ENCODE data around the gene GATA1.

GATA1 gene
- total RNA-seq = 0 to 1.2 (median 0) reads per million in 18 experiments

DNA sequence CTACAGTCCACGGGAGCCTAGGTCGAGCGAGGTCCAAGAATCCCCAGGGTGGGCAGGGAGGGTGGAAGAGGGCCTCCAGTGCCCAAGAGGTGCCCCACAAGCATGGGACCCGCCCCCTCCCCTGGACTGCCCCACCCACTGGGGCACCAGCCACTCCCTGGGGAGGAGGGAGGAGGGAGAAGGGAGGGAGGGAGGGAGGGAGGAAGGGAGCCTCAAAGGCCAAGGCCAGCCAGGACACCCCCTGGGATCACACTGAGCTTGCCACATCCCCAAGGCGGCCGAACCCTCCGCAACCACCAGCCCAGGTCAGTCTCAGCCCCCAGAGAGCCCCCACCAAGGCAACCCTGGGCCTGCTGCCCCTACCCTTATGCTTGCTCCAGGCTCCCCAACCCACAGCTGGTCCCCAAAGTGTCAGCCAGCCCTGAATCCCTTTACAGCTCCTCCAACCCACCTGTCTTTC is at the start of gene GATA1:
GATA1 (plus strand) TSS at position 250 of the 460 bp plus-strand sequence. CDS start 4,520 bp downstream, outside the sequence.
- DNase-seq = no peak

DNA sequence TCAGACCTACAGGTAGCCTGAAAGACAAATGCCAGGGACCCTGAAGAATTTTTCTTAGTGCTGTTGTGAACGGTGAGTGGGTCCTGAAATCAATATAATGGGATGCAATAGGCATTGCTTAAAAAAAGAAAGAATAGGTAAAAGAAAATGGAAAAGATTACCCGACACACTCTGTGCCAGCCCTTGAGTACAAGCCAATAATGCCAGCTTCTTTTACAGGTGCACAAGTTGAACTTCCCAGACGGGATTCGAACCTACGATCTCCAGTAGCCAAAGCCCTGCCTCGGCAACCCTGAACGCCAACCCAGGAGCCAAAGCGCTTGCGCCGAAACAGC is 49.5 kb upstream of the GATA1 start:
- no peak for DNase-seq

DNA sequence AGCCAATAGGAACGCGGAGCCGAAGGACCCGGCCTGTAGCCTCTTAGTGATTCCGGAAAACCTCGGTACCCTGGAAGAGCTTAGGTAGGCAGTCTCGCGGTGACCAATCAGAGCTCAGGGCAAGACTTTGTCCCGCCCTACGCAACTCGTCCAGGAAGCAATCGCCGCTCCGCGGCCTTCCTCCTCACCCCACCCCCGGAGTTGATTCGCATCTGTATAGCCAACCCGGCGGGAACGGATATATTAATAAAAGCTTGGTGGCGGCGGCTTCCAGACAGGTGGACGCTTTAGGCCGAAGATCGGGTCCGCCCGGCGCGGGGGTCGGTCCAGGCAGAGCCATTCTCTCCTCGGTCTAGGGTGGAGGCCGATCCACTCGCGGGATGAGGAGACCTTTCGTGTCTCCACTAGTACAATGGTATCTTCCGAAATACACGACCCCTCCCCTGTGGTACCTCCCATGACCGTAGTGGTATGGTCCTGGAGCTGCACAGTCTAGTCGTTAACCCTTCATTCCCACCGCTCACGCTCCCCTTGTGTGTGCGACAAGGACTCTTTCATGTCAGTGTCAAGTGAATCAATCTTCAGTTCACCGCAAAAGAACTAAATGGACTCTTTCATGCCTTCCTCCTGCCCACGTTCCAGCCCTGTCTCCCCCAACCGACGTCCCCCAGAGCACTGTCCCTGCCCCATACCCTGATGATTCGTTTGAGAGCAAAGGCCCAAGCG is 49.0 kb upstream of the GATA1 start:
- peak; percentile 95 to 96 for DNase-seq

DNA sequence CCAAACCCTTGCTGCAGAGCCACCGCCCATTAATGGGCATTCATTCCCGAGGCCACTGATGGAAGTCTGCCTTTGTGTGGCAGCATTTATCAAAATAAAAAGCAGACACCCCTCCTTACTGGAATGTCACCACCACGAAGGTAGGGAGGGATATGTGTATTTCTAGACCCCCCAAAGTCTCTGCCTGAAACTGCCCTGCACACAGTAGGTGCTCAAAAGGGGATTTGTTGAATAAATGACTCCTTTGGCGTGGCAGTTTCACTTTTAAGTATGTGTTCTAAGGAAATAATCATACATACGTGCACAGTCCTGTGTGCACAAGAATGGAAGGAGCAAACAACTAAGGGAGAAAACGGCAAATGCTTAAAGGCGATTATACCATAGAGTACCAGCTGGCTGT is 48.5 kb upstream of the GATA1 start:
- DNase-seq = no peak

DNA sequence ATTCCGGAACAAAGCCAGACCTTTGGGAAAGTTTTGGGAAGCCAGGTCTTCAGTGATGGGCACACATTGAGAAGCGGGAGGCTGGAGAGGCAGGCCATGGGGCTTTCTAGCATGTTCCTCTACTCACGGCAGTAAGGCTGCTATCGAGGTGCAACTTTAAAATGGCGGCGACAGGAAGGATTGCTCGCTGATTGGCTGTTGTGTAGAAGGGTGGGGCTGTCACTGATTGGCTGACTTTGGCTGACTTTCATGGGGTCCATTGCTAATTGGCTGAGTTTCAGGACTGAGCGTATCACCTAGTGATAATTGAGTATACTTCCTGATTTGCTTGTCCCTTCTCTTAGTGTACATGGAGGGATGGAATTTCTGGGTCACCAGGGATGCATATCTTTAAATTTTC is 44.6 kb upstream of the GATA1 start:
- DNase-seq = no peak

DNA sequence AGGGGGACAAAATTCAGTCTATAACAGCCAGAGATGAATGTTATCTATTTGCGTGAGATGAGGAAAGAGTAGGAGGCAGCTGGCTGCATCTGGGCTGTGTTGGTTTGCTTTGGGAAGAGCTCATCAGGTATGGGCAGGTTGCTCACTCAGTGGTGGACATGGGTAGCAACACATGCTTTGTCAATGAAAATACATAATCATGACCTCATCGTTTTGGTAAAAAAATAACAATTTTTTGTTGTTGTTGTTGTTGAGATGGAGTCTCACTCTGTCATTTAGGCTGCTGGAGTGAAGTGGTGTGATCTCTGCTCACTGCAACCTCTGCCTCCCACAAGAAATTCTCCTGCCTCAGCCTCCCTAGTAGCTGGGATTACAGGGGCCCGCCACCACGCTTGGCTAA is 41.2 kb upstream of the GATA1 start:
- no peak for DNase-seq

DNA sequence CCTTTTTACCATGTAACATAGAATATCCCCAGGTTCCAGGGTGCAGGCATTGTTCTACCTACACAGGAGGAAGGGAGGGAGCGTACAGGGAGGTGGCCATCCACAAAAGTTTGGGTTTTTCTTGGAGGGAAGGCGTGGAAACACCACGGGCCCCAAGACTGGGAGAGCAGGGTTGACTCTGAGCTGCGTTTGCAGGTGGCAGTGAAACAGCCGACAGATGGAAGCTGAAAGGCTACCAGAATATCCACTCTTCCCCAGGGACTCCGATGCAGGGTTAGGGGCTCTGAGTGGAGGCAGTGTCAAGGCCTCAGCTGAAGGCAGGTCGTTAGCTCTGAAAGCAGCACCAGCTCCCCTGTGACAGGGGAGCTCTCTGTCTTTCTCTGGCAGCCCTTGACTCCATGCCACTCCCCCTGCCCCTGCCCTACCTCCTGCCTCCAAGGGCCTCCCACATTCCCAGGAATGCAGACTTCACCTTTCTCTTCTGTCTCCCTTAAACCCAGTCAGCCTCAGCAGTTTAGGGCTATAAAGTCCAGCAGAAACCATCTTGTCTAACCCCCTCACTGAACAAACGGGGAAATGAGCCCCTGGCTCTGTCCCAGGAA is 38.9 kb upstream of the GATA1 start:
- DNase-seq = no peak

DNA sequence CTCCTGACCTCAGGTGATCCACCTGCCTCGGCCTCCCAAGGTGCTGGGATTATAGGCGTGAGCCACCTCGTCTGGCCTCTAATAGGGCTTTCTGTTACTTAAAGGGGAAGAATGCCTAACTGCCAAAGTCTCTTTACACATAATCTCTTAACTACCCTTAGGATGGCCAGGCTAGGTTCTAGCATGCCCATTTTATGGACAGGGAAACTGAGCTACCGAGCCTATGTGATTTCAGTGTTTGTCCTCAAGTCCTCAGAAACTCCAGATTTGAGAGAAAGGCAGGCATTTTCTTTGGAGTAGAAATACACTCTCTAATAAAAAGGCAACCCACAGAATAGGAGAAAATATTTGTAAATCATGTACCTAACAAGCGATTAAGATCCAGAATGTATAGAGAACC is 37.2 kb upstream of the GATA1 start:
- DNase-seq = no peak

DNA sequence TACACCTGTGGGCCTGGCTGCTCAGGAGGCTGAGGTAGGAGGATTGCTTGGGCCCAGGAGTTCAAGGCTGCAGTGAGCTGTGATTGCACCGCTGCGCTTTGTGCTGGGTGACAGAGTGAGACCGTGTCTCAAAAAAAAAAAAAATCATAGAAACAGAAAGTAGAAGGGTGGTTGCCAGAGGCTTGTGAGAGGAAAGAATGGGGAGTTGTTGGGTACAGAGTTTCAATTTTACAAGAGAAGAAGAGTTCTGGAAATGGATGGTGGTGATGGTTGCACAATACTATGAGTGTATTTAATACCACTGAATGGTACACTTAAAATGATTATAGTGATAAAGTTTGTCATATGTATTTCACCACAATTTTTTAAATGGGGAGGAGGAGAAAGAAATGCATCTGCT is 35.0 kb upstream of the GATA1 start:
- no peak for DNase-seq

DNA sequence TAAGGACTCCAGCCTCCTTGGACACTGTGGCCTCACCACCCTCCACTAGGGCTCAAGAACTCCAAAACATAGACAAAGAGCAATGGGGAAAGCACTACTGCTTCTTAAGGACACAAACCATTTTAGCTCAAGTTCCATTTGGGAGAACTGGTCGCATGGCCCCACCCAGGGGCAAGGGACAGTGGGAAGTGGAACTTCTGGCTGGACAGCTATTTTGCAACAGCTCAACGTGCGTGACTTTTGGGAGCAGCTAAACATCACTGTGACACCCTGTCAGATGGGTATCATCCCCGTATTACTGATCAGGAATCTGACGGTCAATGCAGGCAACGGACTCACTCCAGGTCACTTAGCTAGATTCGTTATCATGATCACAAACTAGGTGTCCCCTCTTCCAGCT is 33.9 kb upstream of the GATA1 start:
- DNase-seq = peak; percentile 20 to 54

DNA sequence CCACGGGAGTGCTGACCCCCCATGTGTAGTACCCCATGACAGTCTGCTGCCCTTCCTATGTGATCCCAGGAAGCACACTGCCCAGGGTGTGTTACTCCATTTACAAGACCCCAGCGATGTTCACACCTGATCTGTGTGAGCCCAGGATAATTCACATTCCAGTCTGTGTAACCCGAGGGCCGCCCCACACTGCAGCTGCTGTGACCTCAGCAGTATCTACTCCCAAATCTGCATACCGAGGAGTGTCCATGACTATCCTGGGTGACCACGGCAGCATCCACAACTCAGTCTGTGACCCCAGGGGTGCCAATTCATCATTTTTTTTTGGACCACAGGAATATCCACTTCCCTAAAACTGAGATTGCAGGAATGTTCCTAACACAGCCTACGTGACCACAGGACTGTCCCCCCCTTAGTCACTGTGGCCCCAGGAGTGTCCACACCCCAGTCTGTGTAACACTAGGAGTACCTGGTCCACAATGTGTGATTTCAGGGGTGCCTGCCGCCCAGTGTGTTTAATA is 32.6 kb upstream of the GATA1 start:
- no peak for DNase-seq

DNA sequence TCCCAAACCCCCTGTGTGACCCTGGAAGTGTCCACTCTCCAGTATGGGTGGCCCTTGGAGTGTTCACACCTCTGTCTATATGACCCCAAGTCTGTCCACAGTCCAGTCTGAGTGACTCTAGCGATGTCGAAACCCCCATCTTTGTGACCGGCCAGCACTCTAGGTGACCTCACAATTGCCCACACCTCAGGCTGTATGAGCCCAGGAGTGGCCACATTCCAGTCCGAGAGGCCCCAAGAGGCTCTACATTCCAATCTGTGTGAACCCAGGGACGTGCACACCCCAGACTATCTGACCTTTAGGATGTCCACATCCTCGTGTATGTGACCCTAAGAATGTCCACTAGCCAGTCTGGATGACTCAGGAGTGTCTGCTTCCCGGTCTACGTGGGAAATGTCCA is 32.2 kb upstream of the GATA1 start:
- no peak for DNase-seq

DNA sequence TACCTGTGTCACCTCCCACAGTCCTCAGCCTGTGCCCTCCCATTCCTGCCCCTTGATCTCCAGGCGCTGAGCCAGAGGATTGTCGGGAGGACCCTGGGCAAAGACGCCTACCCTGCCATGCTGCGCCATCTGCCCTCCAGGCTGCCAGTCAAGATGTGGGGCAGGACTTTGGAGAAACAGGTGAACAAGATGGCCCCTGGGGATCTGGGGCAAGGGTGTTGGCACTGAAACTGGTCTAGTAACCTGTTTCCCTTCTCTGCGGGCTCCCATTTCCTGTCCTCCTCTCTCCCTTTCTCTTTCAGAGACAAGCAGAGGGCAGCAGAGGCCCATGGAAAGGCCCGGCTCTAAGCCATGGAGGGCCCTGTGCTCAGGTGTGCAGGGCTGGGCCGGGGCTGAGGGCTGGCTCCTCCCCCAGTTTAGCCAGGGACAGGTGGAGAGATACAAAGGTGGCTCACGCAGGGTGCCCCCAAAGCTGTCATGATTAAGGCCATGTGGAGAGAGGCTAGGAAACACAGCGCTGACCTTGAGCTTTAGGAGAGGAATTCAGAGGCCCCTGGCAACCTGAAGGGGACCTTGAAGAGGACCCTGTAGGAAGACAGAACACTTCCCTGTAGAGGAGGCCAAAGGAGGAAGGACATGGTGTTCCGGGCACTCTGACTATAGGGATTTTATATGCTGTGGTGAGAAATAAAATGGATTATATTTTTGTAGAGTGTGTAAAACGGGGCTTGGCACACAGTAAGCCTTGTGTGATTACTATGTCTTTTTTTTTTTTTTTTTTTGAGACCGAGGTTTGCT is 24.5 kb upstream of the GATA1 start, which contains the start of gene GLOD5:
GLOD5 (plus strand) TSS at position 74 of the 798 bp plus-strand sequence; CDS start at position 118, 44 bp downstream.
- DNase-seq = no peak

DNA sequence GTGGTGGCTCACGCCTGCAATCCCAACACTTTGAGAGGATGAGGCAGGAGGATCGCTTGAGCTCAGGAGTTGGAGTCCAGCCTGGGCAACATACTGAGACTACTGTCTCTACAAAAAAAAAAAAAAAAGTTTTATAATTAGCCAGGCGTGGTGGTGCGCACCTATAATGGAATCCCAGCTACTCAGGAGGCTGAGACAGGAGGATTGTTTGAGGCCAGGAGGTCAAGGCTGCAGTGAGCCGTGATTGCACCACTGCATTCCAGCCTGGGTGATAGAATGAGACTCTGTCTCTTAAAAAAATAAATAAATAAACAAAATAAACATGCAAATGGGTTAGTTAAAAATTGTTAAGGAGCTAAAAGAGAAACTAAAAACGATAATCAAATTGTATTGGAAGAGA is 17.2 kb upstream of the GATA1 start:
- DNase-seq = no peak

DNA sequence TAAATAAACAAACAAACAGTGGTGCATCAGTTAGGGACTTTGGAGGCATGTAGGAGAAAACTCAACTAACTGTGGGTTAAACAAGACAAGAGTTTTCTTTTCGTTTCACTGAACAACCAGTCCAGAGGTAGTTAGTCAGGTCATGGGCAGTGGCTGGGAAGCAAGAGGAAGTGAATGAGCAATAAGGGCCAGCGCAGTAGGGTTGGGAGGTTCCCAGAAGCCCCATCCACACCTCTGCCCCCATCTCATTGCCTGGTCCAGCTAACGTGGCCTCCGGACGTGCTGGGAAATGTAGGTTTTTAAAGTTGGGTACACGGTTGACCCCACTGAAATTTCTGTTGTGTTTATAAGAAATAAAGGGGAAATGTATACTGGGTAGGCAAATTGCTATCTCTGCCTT is 16.1 kb upstream of the GATA1 start:
- DNase-seq = no peak

DNA sequence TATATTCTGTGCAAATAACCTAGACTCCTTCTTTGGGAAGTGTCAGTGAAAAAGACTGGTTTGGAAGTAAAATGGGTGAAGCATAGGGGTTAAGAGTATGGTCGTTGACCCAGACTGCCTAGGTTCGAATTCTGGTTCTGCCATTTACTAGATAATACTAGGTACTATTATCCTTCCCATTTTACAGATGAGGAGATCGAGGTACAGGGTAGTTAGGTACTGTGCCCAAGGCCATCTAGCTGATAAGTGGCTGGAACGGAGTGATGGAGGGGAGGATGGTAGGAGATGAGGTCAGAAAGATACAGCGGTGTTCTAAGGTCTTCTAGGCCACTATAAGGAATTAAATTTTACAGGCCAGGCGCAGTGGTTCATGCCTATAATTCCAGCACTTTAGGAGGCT is 13.8 kb upstream of the GATA1 start:
- no peak for DNase-seq

DNA sequence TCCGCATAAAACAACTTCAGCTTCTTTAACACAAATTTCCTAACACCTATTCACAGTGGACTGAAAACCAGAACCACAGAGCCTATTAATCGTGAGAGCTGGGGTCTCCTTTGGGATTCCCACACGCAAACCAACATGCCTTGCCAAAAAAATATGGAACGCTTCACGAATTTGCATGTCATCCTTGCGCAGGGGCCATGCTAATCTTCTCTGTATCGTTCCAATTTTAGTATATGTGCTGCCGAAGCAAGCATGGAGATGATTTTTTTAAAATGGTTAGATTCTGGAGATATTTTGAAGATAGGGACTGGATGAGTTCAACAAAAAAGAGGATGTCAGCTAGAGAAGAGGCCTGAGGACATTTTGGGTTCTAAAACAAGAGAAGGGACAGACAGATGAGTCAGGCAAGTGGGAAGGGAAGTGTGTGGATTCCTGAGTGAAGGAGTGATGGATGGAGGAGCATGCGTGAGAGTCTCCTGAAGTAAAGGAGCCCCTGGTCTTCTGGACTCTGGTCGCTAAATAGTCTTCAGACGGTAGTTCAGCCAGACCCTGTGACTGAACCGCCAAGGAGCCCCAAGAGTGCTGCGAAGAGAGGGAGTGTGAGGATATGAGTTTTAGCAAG is 9.5 kb upstream of the GATA1 start:
- no peak for DNase-seq

DNA sequence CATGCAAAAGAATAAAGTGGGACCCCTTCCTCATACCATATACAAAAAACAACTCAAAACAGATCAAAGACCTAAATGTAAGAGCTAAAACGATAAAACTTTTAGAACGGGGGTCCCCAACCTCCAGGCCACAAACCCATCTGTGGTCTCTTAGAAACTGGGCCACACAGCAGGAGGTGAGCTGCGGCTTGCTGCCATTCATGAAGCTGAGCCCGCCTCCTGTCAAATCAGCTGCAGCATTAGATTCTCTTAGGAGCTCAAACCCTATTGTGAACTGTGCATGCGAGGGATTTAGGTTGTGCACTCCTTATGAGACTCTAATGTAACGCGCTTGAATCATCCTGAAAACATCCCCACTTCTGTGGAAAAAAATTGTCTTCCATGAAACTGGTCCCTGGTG is 7.0 kb upstream of the GATA1 start:
- no peak for DNase-seq

DNA sequence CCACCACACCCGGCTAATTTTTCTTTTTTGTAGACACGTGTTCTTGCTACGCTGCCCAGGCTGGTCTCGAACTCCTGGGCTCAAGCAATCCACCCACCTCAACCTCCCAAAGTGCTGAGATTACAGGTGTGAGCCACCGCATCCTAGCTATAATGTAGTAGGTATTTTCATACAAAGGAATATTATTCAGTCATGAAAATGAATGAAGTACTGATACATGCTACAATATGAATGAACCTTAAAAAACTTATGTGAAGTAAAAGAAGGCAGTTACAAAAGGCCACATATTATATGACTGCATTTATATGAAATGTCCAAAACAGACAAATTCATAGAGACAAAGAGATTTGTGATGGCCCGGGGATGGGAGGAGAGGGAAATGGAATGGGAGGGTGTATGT is 4.7 kb upstream of the GATA1 start:
- DNase-seq = no peak

DNA sequence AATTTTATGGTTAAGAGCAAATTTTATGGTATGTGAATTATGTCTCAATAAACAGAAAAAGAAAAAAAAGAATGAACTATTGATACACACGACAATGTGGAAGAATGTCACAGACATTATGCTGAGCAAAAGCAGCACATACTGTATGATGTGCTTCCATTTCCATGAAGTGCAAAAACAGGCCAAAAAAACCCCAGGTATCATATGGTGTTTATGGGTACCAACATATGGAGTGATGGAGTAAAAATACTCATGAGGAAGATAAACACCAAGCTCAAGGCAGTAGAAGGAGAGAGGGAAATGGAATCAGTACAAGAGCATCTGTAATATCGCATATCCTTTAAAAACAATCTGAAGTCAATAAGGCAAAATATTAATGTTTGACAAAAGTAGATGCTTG is 4.2 kb upstream of the GATA1 start:
- DNase-seq = no peak

DNA sequence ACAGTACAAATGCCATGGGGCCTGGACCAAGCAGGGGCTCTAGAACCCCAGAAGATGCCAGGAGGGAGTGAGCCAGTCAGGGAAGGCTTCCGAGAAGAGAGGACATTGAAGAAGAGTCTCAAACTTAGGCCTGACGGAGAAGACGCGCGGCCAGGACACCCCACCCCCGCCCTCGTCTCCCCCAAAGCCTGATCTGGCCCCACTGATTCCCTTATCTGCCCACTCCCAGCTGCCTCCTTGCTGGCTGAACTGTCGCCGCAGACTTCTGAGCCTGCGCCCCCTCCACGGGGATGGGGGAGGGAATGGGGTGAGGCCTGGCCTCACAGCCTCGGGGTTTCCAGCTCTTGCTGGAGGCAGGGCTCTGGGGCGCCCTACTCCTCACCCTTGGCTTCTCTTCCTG is 3.6 kb upstream of the GATA1 start:
- DNase-seq = no peak

DNA sequence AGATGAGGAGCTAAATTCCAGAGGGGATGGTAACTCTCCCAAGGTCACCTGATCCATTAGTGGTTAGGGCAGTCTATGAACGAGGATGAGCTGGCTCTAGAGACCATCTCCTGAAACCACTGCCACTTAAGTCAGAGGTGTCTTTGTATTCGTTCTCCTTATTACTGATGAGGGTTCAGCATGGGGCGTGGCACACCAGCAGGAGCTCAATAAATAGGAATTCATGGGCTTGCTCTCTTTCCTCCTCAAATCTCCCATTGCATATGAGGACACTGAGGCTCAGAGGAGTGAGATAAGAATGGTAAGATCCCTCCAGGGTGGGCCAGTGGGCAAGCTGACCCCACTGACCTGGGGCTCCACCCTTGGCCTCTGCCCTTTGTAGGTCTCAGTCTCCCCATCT is 1.7 kb upstream of the GATA1 start:
- no peak for DNase-seq

DNA sequence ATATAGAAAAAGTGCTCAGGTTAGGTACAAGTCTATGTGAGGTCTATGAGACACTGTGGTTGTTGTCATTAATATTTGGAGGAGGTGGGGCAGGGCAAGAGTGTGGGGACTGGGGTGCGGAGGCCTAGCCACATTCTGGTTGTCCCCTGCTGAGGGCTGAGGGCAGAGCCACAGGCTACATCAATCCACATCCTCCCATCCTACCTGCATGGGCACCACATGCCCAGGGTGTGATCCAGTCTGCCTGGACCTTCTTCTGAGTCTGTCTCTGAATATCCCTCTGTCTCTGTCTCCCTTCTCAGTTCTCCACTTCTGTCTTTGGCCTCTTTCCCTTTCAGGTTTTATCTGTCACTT is 1.2 kb upstream of the GATA1 start:
- no peak for DNase-seq

Measured in inflammatory macrophage (primary cell).